Lower leg skin (tissue), 3 donors: ENCODE results near the gene CCDC187.

Experiments
- CTCF ChIP-seq, 3 donors: fragments of 450-650 bp; IDR thresholded peaks; one replicate each; pipeline ENCODE4 v1.5.1; 2016; ENCODE audit warnings: antibody characterized with exemption in 3 of 3, mild to moderate bottlenecking in 3 of 3, moderate library complexity in 2 of 3
- POLR2A ChIP-seq, 2 donors: fragments of 450-650 bp; IDR thresholded peaks; one replicate each; pipeline ENCODE4 v1.6.1; 2016 to 2017; ENCODE audit warnings: antibody characterized with exemption in 2 of 2, mild to moderate bottlenecking in 1 of 2, moderate library complexity in 1 of 2

GRCh38 chr9:136235709-136236455, 68.0 kb downstream of the CCDC187 start:
- TF ChIP-seq CTCF (IDR thresholded peaks at IDR 0.05) (no peak), POLR2A (IDR thresholded peaks at IDR 0.05) (no peak)
